ENCODE data around the gene CAMTA1.

DNA sequence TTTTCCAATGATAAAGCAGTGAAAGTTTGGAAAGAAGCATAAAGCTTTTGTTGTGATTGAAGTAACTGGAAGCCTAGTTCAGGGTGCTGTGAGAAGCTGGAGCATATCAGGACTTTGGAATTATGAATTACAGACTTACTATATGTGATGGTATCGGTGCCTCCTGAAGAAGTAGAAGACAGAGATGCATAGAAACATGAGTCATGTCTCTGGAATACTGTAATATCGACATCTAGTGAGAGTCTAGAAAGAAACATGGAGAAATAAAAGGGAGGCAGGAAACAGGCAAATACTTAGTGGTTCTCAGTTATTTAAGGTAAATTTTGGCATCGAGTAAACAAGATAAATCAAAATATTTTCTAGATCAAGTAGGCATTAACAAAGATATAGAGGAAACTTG is 103.0 kb downstream of the CAMTA1 start:
- TF ChIP-seq, protein P1, sequence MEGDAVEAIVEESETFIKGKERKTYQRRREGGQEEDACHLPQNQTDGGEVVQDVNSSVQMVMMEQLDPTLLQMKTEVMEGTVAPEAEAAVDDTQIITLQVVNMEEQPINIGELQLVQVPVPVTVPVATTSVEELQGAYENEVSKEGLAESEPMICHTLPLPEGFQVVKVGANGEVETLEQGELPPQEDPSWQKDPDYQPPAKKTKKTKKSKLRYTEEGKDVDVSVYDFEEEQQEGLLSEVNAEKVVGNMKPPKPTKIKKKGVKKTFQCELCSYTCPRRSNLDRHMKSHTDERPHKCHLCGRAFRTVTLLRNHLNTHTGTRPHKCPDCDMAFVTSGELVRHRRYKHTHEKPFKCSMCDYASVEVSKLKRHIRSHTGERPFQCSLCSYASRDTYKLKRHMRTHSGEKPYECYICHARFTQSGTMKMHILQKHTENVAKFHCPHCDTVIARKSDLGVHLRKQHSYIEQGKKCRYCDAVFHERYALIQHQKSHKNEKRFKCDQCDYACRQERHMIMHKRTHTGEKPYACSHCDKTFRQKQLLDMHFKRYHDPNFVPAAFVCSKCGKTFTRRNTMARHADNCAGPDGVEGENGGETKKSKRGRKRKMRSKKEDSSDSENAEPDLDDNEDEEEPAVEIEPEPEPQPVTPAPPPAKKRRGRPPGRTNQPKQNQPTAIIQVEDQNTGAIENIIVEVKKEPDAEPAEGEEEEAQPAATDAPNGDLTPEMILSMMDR (tag by site-specific recombination; IDR thresholded peaks at IDR 0.05): no peak
- no peak for TF ChIP-seq INSM2 (tag by site-specific recombination; IDR thresholded peaks at IDR 0.05)
- no peak for TF ChIP-seq ZNF362 (tag by site-specific recombination; IDR thresholded peaks at IDR 0.05)
- TF ChIP-seq HOXA7 (CRISPR knock-in tag; IDR thresholded peaks at IDR 0.05; ENCODE audit: borderline replicate concordance): no peak

All from HEK293 (cell line).